Stimulated activated naive CD4-positive, alpha-beta T cell (primary cell): ENCODE measurements around the gene AOPEP.
"Not testable (repeated sequence)": the region's sequence is repeated elsewhere in the genome, so short reads cannot be mapped to it uniquely, and the experiment has no call there.

Experiments used
- DNase-seq, 6 experiments: peaks; one replicate each; lab custom pipeline; 2025; lab: John Stamatoyannopoulos, UW

The AOPEP gene

GRCh38 chr9:95017661-95018060 lies 291.2 kb downstream of the AOPEP start:
- no peak for DNase-seq

DNA sequence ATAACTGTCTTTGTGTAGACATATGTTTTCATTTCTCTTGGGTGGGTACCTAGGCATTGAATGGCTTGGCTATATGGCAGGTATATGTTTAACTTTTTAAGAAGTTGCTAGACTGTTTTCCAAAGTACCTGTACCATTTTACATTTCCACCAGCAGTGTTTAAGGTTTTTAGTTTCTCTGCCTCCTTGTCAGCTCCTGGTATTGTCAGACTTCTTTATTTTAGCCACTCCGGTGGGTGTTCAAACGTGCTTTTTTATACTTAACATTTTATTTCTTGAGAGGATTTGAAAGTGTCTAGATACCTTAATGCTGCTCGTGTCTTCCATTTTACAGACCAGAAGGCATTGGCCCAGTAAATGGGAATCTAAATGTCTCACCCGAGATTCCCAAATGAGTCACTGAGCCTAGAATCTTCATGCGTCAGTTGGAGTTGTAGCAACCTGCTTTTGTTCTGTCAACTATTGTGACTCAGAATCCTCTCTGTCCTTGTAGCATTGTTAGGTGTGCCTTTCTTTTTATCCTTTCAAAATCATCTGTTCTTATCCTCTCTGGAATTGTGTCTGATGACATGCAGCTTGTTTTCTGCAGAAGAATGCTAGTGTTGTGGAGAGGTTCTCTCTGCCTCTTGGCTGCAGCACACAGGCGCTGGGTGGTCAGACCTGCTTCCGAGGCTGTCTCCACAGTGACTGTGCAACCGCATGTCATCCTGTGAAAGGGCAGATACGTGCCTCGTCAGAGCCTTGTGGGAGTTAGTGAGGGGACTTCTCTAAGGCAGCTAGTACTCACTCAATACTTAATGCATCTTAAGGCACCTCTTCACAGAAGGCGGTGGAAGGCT lies 291.8 kb downstream of the AOPEP start:
- DNase-seq: no peak

DNA sequence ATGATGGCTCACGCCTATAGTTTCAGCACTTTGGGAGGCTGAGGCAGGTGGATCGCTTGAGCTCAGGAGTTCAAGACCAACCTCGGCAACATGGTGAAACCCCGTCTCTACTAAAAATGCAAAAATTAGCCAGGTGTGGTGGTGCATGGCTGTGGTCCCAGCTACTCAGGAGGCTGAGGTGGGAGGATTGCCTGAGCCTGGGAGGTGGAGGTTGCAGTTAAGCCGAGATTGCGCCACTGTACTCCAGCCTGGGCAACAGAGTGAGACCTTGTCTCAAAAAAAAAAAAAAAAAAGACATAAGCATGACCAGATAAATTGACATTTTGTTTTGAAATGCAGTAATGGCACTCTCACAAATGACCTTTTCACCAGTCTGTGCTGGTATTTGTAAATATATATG lies 294.1 kb downstream of the AOPEP start:
- not testable (repeated sequence) for DNase-seq

- DNase-seq: no peak
These were observed 294.8 kb downstream of the AOPEP start for GRCh38 chr9:95021166-95021886.

DNA sequence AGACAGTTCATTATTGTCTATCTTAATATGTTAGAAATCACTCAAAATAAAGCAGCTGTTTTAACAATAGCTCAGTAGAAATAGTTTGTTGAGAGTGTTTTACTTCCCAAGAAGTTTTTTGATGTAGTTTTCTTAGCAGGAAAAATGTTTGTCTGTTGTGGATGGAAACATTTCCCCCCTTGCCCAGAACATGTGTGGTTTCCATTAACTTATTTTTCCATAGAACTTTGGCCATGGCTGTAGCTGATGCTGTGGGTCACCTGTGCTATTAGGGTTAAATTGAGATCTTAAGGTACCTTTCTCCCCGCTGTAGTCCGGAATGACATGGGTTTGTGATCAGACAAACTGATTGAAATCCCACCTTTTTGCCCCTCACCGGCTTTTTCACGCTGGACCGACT lies 296.2 kb downstream of the AOPEP start:
- no peak for DNase-seq

DNA sequence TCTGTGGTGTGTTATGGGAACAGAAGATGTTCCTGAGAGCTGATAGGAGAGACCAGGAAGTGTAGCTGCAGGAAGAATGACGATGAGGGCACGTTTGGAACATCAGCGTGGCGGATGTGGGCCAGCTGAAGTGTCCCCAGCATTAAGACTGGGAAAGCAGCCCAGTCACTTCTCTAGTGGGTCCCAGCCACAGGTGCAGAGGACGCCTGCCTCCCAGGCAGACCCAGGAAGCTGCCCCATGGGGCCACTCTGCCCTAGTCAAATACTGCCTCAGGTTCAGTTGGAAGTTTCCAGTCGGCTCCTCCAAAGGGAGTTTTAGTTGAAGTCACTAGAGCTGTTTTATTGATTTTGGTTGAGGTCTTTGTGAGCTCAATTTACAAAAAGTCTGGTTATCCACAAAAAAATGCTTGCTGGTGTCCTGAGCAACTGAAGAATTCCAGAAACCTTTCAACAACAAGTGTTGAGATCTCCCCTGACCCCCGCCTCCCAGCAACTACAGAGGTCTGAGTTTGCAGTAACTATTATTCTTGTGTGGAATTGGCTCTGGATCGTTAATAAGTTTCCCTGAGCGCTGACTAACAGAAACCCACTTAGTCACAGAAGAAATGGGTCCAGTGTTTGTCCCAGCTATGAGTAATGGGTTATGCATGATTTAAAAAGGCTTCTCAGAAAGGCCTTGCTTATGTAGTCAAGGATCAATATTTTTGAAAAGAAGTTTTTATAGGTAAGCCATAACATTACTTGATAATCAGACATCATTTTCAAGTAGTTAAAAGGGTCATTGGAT lies 296.9 kb downstream of the AOPEP start:
- DNase-seq: no peak

GRCh38 chr9:95024097-95024671 lies 297.7 kb downstream of the AOPEP start:
- DNase-seq: no peak

DNA sequence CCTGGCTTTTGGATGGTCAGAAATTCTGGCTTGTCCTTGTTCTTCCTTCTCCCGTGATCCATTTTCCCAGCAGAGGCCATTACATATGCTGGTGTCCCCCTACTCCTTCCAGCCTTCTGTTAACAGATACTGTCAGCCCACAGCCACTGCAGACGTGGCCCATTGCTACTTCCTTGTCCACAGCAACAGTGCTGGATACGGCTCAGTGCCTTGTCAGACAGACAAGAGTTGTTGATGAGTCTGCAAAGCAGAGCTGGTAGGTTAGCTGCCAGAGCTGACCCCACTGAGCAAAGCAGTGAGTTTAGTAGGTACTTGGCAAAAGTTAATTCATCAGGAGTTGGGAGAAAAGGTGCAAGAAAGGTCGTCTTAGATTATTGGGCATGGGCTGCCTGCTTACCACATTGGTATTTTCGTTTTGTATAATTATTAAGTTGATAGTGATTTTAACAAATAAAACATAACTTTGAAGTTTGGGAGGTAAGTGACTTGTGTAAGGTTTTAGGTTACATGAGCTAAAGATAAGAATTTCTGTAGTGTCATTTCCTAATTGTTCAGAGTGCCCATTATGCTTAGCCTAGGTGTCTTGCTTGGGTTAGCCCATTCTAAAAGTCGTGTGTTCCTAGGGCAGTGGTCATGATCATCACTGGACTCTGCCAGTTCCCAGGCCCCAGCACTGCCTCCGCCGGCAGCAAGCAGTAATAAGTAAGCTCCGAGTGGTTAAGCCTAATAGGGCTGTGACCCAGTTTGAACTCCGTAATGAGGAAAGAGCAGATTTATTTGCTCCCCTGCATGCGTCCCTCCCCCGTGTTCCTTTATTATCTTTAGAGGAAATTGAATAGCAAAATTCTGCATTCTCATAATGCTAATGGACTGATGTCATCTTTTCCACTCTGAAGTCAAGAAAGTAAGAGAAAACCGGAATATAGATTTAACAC lies 299.0 kb downstream of the AOPEP start:
- no peak for DNase-seq

- no peak for DNase-seq
These were observed 299.6 kb downstream of the AOPEP start for GRCh38 chr9:95026148-95026524.

DNA sequence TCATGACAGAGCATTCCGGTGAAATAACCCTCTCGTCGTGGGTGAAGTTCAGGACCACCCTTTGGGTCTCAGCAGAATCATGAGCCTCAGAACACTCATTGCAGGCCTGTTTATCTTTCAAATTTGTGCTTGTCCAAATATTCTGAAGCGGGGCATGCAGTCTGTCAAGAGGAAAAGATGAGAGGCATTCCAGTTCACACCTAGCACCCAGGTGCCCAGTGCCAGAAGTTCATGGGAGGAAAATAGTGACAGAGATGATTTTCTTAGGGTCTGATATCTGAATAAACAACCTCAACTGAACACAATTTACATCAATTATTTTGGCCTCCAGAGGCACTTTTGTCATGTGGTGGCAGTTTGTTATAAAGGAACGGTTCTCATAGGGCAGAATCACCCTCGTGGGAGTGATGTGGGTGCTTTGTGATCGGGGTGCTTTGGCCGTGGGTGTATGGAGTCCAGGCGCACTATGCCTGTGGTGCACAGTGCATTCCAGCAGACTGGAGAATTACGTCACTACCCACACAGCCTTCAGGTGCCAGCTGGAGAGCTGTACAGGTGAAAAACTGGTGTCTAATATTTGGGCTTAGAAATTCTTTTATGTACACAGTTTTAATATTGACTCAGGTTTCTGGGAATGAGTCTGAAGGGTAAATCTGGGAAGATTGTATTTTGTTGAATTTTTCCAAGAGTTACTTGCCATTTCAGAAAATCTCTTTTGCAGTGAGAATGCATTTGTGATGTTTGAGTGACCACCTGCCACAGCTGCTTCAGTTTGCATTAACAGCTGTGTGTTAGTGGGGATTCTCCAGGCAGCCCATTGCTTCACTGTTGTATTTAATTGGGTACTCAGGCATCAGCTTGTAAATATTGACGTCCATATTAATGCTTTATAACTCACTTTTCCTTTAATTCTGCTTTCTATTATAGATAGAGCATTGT lies 301.7 kb downstream of the AOPEP start:
- DNase-seq: no peak

DNA sequence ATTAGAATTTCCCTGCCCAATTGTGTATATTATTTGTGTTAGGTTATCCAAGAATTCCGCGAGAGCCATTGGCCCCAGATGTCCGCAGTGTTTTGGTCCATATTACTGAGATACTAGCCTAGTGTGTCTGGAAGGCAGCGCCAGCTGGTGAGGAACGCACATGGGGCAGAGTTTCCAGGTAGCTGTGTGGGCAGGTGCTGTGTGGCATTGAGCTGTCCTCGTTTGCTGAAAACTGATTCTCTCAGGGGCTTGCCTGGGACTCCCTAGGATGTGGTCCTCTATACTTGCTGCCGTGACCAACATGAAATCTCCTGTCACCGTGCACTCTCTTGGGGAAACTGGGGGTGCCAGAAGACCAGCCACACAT lies 302.3 kb downstream of the AOPEP start:
- DNase-seq: no peak

DNA sequence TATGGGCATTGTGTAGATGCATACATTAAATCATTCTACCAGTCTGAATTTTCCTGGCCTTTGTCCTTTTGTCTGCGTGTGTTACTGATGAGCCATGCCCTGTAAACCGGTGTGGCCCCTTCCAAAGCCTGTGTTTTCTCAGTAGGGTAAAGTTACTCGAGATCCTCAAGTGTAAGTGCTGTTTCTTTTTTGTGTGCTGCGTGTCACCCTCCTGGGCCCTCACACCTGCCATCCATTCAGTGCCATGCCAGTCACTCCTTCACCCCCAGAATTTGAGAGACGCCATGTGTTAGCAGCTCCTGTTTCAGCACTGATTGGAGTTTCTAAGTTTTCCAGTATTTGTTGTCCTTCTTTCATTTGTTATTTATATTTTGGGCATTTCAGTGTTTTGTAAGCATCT lies 302.8 kb downstream of the AOPEP start:
- no peak for DNase-seq

GRCh38 chr9:95029720-95030119 lies 303.2 kb downstream of the AOPEP start:
- no peak for DNase-seq

GRCh38 chr9:95030344-95030743 lies 303.8 kb downstream of the AOPEP start:
- DNase-seq: no peak

DNA sequence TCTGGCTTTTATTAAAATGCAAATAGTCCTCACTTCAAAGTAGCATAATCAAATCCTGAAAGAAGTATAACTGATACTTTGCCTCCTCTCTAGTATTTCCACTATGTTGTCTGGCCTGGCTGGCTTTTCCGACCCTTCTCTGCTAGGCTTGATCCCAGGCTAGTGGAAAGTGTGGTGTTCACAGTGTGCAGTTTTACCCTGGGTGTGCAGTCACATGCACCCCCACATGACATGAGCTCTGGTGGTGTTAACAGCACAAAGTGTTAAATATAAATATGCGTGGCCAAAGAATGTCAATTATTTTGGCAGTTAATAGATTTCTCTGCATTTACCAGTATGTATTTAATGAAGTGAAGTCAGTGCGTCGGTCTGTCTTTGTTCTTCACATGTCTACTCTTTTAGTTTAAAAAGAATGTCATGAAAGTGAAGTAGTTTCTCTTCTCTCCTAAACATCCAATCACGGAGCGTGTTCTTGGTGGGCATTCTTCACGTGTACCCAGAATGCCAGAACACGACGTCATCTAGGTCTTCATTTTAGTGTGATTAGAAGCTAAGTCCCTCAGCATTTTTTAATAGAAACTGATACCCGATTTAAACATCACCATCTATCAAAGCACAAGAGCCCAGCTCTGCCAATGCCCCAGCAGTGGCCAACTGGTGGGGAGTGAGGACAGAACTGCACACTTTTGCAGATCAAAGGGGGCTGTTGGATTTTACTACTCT lies 304.6 kb downstream of the AOPEP start:
- no peak for DNase-seq

- DNase-seq: no peak
These were observed 305.4 kb downstream of the AOPEP start for GRCh38 chr9:95031711-95032461.

DNA sequence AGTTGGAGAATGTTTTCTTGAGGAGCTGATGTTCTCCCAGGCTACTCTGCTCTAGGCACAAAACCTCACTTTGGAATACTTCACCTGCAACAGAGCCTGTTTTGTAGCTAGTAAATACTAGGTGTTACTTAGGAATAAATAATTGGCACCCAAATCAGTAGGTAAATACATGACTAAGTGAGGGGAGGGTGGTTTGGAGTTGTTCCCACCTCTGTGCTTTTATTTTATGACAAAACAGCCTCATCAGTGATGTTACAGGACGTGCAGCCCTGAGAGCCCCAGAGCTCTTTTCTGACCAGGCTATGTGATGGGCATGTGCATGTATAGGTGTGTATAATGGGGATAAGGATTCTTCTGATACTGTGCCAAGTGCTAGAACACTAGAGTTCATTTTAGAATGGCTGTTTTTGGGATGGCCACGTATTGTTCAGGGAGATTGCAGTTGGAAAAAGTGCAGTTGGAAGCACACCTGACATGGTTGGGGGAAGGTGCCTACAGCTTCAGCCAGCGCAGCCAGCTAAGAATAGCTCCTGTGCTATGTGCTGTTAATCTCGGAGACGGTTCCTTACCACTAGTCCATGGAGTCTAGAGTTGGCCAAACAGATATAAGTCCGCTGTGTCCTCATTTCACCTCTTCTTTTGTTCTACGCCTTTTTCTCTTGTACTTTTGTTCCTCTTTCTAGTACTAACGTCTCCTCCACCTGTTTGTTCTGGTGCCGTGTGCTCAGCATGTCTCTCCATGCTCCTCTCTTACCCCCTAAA lies 306.3 kb downstream of the AOPEP start:
- no peak for DNase-seq

DNA sequence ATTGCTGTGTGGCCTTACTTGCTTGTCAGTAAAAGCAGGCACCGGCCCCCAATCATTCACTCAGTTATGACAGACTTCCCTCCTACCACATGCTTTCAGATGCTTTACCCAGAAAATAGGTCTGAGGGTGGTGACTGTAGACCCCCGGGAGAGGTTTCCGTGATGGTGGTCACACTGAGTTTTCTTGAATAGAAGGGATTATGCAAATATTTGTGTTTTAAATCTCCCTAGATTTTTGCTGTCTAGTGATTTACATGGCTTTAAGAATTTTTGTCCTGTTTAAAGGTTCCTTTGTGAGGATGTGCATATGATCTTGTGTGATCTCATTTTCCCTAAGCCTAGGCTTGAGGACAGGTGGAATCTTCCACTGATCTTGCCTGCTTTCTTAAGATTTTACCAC lies 309.3 kb downstream of the AOPEP start:
- DNase-seq: no peak
